NCI-H82 treated with DMSO at 0.1 percent for 48 hours (cell line): ENCODE data around the gene TBCC.
"Not testable (repeated sequence)": the region's sequence is repeated elsewhere in the genome, so short reads cannot be mapped to it uniquely, and the experiment has no call there.

ENCODE experiments used
- DNase-seq: peaks from one replicate; lab custom pipeline; 2025; ENCODE audit not compliant: unreplicated experiment; lab: John Stamatoyannopoulos, UW

TBCC gene

DNA sequence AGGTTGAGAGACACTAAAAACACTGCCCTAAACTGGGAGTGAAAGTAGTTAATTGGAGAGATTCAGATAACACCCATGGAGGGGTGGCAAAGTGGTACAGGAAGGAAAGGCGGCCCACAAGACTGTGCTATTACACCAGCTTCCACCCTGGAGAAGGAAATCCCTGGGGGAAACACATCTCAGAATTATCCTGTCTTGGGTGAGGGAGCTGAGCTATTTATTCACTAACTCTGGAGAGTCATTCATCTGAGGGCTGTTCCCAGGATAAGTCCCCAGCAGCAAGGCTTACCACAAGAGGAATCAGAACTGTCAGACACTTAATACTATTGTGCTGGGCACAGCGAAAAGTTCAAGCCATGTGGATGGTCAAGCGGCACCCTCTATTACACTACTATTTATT lies 9.9 kb downstream of the TBCC start:
- DNase-seq = peak; percentile 47

DNA sequence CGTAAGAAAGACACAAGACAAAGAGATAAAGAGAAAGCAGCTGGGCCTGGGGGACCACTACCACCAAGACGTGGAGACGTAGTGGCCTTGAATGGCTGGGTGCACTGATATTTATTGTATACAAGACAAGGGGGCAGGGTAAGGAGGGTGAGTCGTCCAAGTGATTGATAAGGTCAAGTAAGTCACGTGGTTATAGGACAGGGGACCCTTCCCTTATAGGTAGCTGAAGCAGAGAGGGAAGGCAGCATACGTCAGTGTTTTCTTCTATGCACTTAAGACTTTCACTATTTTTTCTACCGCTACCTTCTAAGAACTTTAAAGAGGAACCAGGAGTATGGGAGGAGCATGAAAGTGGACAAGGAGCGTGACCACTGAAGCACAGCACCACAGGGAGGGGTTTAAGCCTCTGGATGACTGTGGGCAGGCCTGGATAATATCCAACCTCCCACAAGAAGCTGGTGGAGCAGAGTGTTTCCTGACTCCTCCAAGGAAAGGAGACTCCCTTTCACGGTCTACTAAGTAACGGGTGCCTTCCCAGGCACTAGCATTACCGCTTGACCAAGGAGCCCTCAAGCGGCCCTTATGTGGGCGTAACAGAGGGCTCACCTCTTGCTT lies 11.9 kb downstream of the TBCC start:
- DNase-seq = not testable (repeated sequence)

DNA sequence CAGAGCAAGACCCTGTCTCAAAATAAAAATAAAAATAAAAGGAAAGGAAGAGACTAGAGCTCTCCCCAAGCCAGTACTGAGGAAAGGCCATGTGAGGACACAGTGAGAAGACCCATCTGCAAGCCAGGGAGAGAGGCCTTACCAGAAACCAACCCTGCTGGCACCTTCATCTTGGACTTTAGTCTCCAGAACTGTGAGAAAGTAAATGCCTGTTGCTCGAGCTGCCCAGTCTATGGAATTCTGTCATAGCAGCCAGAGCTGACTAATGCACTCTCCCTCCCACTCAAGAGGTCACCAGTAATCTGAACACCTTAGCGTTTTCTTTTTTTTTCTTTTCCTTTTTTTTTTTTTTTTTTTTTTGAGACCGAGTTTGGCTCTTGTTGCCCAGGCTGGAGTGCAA lies 16.2 kb downstream of the TBCC start:
- no peak for DNase-seq

DNA sequence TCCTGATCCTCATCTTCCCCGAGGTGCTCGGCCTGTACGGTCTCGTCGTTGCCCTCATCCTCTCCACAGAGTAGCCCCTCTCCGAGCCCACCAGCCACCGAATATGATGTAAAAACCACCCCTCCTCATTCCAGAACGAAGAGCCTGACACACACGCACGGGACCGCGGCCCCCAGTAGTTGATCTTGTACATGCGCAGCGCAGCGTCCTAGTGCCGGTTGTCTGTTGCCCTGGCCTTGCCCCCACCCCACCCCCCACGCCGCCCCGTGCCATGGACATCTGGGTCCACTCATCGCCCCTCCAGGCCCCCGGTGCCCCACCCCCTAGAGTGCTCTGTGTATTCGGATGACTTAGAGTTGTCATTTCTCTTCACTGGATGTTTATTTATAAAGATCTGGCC lies 18.3 kb downstream of the TBCC start:
- DNase-seq = no peak

GRCh38 chr6:42727087-42727611 lies 18.8 kb downstream of the TBCC start:
- DNase-seq = no peak

DNA sequence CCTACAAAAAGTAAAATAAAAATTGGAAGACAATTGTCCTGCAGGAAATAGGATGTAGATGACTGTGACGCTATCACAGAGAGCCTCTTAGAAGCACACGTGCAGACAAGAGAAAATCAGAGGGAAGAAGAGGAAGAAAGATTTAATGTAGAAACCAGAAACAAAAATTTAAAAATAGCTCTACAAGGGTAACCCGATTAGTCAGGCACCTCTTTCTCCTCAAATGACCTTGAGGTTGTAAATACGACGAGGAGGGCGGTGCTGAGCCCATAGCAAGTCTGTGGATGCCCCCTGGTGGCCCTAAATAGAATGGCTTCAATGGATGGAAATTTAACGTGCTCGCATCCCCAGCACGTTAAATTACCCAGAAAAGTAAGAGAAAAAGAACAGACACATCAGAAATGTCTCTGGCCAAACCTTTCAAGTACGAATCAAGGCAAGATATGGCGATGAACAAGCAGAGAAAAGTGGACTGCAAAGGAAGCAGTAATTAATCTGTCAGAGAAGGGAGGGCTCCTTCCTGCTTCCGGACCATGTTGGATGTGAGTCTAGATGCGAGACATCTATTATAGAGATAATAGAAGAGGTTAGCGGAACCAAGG lies 19.3 kb downstream of the TBCC start:
- peak; percentile 82 for DNase-seq

- DNase-seq = no peak
These were observed 19.9 kb downstream of the TBCC start for GRCh38 chr6:42726026-42726425.

- DNase-seq = no peak
These were observed 21.1 kb downstream of the TBCC start for GRCh38 chr6:42724825-42725224.

DNA sequence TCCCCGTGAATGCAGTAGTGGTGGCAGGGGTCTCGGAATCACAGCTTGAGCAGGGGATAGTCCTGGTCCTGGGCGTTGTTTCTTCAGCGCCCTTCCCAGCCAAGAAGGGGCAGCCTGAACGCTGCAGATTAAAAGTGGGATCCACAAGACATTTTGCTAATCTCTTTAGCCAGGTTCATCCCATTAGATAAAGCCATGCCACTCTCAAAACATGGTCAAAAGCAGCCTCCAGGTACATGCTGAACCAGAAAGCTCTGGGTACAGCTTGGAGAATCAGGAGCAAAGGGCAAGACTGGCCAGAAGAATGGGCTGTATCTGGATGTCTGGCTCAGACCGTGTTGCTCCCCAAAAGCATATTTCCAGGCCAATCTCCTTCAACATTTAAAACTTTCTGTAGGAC lies 23.4 kb downstream of the TBCC start, which contains the start of gene PRPH2:
TSS of gene PRPH2 (minus strand) at position 101 of the 400 bp plus-strand sequence. CDS start 263 bp downstream, outside the sequence.
- peak; percentile 90 for DNase-seq

DNA sequence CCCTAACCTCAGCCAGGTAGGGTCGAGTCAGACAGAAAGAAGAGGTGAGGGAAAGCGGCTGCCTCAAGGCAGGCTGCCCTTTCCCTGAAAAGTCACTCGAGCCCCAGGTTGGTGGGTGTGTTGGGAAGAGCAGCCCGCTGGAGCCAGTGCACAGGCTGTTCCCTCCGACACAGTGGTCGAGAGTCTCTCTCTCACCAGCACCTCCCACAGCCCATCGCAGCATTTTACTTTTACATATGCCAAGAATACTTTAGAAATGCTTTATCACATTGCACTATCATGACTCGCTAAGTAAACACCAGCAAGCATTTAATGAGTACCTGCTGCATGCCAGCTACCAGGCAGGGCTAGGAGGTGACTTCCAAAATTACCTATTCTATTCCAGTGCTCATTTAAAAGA lies 25.2 kb downstream of the TBCC start:
- no peak for DNase-seq

DNA sequence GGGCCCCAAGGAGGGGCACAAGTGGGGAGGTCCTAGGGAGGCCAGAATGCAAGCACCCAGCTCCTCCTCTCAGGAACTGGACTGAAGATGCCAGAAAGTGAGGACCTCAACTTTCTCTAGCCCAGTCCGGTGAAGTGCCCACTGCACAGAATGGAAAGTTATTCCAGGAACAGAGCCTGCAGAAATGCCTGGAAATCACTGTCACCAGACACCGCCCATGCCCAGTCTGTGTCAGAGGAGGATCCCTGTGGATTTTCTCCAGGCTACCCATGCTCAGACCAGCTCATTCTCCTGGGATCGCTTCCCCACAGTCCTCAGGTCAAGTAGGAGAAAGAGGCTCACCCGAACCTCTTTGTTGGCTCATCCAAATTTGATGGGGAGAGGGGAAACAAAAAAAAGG lies 30.0 kb downstream of the TBCC start:
- DNase-seq = no peak

DNA sequence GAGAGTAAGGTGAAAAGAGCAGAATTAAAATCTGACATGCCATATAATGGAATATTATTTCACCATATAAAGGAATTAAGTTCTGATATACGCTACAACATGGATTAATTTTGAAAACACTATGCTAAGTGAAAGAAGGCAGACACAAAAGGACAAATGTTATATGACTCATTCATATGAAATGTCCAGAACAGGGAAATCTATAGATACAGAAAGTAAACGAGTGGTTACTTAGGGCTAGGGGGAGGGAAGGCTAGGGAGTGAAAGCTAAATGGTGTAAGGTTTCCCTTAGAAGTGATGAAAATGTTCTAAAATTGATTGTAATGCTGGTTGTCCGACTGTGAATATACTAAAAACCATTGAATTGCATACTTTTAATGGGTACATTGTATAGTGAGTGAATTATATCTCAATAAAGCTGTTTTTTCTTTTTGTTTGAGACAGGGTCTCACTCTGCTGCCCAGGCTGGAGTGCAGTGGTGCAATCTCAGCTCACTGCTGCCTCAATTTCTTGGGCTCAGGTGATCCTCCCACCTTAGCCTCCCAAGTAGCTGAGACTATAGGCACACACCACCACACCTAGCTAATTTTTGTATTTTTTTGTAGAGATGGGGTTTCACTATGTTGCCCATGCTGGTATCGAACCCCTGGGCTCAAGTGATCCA lies 31.7 kb downstream of the TBCC start:
- DNase-seq = no peak

DNA sequence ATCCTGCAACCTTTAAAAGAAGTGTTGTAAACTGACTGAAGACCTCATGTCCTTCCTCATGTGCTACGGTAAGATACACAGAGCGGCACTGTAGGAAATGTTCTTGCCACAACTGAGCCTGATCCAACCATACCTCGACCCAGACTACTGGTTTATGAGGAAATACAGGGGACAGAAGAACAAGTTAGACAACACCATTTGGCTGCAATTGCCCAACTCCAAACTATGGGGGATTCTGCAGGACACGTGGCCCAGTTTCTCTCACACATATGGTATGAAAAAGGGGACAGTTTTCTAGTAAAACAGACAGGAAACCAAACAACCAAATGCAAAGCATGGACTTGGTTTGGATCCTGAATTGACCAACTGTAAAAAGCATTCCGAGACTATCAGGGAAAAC lies 34.0 kb downstream of the TBCC start:
- no peak for DNase-seq

GRCh38 chr6:42710316-42710715 lies 35.6 kb downstream of the TBCC start:
- peak; percentile 98 for DNase-seq

DNA sequence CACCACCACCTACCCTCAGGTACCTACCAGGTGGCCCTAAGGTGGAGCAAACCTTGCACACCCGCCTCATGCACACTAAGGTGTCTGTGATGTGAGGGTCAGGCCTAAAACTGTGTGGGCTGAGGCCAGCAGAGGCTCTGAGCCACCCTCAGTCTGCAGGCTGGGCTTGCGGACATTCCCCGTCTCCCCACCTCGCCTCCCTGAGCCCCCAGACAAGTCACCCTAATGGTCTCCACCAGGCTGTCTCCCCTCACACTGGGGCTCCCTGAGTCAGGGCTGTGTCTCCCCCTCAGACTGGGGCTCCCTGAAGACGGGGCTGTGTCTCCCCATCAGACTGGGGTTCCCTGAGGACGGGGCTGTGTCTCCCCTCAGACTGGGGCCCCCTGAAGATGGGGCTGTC lies 36.0 kb downstream of the TBCC start:
- no peak for DNase-seq

GRCh38 chr6:42708096-42708495 lies 37.8 kb downstream of the TBCC start:
- DNase-seq = no peak

DNA sequence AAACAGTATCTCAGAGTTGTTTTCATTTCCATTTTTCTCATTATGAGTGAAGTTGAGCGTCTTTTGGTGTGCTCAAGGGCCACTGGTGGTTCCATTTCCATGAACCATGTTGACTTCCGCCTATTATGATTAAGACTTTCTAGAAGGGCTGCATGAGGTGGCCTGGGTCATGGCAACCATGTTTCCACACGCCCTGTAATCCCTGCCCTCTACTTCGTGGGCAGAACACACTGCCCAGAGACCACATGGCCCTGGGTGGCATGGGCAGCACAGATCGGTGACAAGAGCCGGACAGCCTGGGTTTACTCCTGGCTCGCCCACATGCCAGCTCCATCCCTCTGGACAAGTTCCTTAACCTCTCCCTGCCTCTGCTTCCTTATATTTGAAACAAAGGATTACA lies 38.3 kb downstream of the TBCC start:
- no peak for DNase-seq

DNA sequence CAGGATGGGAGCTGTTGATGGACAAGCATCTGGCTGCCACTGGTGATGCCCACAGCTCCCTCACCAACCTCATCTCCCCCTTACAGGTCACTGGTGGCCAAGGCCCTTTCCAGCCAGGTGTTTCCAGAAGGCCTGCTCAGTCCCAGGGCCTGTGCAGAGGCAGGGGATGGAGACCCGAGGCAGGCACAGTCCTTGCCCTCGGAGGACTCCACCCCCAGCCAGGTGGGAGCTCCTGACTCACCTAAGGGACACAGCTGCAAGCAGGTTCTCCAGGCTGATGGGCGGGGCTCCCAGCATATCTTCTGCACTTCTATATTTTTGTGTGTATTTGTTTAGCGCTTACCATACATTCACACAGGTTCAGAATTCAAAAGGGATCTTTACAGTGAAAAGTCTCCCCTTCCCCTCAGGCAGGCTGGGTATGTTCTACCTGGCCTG lies 40.9 kb downstream of the TBCC start:
- DNase-seq = no peak

DNA sequence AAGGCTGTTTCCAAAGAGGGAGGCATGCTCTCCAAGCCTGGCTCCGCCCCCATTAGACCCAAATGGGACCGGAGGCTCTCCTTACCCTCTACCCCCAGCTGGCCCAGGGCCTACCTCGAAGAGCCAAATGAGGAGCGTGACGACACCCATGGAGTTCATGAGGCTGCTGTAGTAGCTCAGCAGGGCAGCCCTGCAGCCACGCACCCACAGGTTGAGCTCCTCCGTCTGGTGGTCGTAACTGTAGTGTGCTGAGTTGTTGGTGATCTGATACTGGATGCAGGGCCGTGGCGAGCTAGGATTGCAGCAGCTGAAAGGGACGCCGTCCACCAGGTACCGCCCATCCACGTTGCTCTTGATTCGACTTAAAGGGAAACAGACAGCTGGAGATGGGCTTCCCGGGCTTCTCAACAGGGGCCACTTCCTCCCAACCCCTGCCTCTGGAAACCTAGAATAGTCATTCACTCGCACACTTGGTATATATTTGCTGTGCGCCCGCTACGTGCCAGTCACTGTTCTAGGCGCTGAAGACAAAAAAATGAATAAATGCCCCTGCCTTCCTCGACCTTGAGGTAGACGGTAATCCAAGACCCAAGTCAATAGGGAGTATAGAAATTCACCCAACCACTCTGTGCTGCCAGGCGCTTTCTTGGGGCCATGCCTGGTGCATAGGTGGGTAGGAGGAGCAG lies 41.5 kb downstream of the TBCC start:
- peak; percentile 27 for DNase-seq

DNA sequence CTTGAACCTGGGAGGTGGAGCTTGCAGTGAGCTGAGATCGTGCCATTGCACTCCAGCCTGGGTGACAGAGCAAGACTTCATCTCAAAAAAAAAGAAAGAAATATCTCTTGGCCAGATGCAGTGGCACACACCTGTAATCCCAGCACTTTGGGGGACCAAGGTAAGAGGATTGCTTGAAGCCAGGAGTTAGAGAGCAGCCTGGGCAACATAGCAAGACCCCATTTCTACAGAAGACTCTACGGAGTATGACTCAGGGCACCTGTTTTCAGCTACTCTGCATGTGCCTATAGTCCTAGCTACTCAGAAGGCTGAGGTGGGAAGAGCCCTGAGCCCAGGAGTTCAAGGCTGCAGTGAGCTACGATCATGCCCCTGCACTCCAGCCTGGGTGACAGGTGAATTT lies 43.1 kb downstream of the TBCC start:
- DNase-seq = not testable (repeated sequence)

- DNase-seq = no peak
These were observed 43.7 kb downstream of the TBCC start for GRCh38 chr6:42702200-42702599.

DNA sequence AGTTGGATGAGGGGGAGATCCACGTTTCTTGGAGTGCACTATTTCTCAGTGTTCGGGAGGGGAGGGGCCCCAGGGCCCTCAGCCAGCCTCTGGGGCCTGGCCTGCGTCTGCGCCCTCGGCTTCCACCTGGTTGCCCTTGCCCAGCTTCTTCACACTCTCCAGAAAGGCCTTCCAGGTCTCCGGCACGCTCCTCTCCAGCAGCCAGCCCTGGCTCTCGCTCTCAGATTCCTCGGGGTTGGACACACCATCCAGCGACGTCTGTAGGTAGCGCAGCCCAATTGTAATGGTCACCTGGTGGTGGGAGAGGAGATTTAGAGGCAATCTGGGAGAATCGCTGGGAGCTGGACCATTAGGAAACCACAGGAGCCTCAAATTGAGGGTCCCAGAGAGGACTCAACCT lies 47.7 kb downstream of the TBCC start:
- no peak for DNase-seq
